SH-SY5Y (cell line): ENCODE measurements around the gene PROX2.

ENCODE experiments used
- GATA2 ChIP-seq: IDR thresholded peaks from 2 replicates; pipeline ENCODE4 v1.6.1; 2011; ENCODE audit warnings: mild to moderate bottlenecking, low read depth, low read length
- GATA3 ChIP-seq: IDR thresholded peaks from 2 replicates; pipeline ENCODE4 v1.6.1; 2011; ENCODE audit warnings: low read depth, mild to moderate bottlenecking, low read length, moderate library complexity

- TF ChIP-seq GATA2, result no peak
- TF ChIP-seq GATA3, result no peak
Measured at GRCh38 chr14:74918380-74918779, 42.4 kb upstream of the PROX2 start.
